ENCODE measurements around the gene CEP63. TPM values are rescaled to one million over a fixed set of nuclear protein-coding genes. Genes with fewer than 3 reads are reported as not detected.

The CEP63 gene
- polyA plus RNA-seq, 1 donor from 2014 or later = 14.1 TPM

DNA sequence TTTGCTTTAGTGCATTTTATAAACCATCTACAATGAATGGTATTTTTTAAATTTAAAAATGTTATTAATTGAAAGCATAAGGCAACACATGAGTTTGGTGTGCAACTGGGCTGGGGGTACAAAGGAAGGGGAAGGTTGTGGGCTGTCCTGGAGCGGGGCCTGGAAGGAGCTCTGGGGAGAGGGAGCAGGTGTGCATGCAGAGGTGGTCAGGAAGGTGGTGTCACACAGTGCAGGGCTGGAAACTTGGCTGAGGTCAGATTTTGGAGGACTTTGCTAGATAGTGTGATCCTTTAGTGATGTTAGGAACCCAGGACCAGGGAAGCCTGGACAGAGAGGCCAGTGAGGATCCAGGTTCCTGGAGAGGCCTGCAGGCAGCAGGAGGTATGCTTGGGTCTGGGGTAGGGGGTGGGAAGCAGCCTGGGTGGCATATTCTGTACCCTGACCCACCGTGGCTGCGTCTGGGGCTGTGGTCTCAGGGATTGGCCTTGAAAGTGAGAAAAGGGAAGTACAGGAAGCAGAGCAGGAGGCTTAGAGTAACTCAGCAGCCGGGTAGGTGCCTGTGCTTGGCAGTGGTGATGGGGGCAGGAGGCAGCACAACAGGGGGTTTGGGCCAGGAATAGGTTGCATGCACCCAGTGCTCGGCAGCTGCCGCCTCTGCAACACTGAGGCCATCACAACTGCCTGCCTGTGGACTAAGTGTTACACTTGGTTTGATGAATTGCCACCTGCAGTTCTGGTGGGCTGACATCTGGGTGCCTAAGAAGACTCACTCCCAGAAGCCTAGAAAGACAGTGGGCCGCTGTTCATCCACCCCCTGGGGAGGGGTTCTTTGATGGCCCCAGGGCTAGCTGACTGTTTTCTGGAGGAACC is 132.0 kb downstream of the CEP63 start:
- H3K4me2 ChIP-seq (ENCODE audit: low read length) = no peak overlapping the region
- H2AFZ ChIP-seq (ENCODE audit: low read depth, low read length) = no peak overlapping the region
- H3K9me3 ChIP-seq (ENCODE audit: low read length) = no peaks in the 10 kb centered on the region
- no peaks in the 10 kb centered on the region for H3F3A ChIP-seq (ENCODE audit: insufficient read depth, low read length, poor library complexity, severe bottlenecking)
- H3K36me3 ChIP-seq (ENCODE audit: insufficient read depth, low read length) = no peaks in the 10 kb centered on the region
- H3K9ac ChIP-seq (ENCODE audit: low read length) = no peak overlapping the region
- no peak overlapping the region for H3K4me3 ChIP-seq (ENCODE audit: low read length)
- no peaks in the 10 kb centered on the region for H3K27me3 ChIP-seq (ENCODE audit: insufficient read depth, low read depth, low read length)
- H3K79me2 ChIP-seq (replicated peaks; ENCODE audit: insufficient read depth, low read length) = no peaks in the 10 kb centered on the region
- no peak for TF ChIP-seq SMC3 (conservative IDR thresholded peaks at IDR 0.05; ENCODE audit: poor library complexity)
- no peak for TF ChIP-seq REST (IDR thresholded peaks at IDR 0.05; ENCODE audit: borderline replicate concordance)
- no peak for TF ChIP-seq EP300 (conservative IDR thresholded peaks at IDR 0.05; ENCODE audit: poor library complexity, severe bottlenecking)
- no peak for TF ChIP-seq CTCF (IDR thresholded peaks at IDR 0.05; ENCODE audit: poor library complexity, severe bottlenecking)
- no peak for TF ChIP-seq RAD21 (conservative IDR thresholded peaks at IDR 0.05)
- TF ChIP-seq POLR2AphosphoS5 (IDR thresholded peaks at IDR 0.05) = no peak
- TF ChIP-seq MXI1 (conservative IDR thresholded peaks at IDR 0.05; ENCODE audit: poor library complexity, severe bottlenecking) = no peak
- no peak for TF ChIP-seq EZH2 (IDR thresholded peaks at IDR 0.05; ENCODE audit: borderline replicate concordance, insufficient read depth, low read length, poor library complexity, severe bottlenecking)
- no peak for TF ChIP-seq TAF1 (IDR thresholded peaks at IDR 0.05; ENCODE audit: low read depth)
- no peaks in the 10 kb centered on the region for H4K20me1 ChIP-seq (ENCODE audit: insufficient read depth)
- H3K9me2 ChIP-seq (ENCODE audit: insufficient read depth, low read length) = no peaks in the 10 kb centered on the region
- H3K27ac ChIP-seq (ENCODE audit: low read length) = no peak overlapping the region

DNA sequence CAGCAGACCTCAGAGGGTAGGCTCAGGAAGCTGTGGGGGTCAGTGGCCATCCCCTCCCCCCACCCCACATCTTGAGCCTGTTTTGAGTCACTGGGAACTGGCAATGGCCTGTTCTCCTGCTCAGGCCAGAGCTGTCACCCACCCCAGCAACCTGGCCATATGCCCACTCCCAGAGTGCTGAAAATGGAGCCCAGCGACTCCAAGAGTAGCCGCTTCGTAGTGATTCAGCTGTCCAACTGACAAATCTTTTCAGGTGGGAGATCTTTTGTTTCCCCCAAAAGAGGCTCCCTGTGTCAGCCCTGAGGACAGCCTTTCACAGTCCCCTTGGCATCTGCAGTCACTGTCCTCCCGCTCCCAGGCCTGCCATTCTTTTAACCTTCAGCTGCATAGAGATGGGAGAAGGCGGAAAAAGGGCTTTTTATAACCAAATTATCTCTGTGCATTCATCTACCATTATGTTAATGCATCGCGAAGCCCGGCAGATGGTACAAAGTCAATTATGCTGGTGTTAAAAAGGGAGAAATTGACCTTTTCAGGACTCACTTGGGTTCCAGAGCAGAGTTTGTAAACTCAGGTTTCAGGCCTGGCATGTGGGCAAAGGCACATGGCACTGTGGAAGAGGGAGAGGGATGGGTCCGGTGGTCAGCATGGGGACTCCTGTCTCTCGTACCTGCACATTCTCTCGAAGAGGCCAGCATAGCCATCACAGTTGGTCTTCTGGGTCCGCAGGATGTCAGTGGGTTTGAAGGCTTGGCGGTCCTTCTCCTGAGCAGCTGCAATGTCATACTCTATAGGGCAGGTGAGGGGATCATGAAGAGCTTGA is 132.8 kb downstream of the CEP63 start:
- H3K9me3 ChIP-seq (ENCODE audit: low read length) = no peaks in the 10 kb centered on the region
- H3K27ac ChIP-seq (ENCODE audit: low read length) = no peak overlapping the region
- no peaks in the 10 kb centered on the region for H3K36me3 ChIP-seq (ENCODE audit: insufficient read depth, low read length)
- no peaks in the 10 kb centered on the region for H3K9me2 ChIP-seq (ENCODE audit: insufficient read depth, low read length)
- no peak overlapping the region for H2AFZ ChIP-seq (ENCODE audit: low read depth, low read length)
- H3K79me2 ChIP-seq (replicated peaks; ENCODE audit: insufficient read depth, low read length) = no peaks in the 10 kb centered on the region
- no peaks in the 10 kb centered on the region for H4K20me1 ChIP-seq (ENCODE audit: insufficient read depth)
- no peak overlapping the region for H3K4me3 ChIP-seq (ENCODE audit: low read length)
- TF ChIP-seq TAF1 (IDR thresholded peaks at IDR 0.05; ENCODE audit: low read depth) = no peak
- no peak for TF ChIP-seq REST (IDR thresholded peaks at IDR 0.05; ENCODE audit: borderline replicate concordance)
- no peak for TF ChIP-seq POLR2AphosphoS5 (IDR thresholded peaks at IDR 0.05)
- TF ChIP-seq CTCF (IDR thresholded peaks at IDR 0.05; ENCODE audit: poor library complexity, severe bottlenecking) = no peak
- TF ChIP-seq EP300 (conservative IDR thresholded peaks at IDR 0.05; ENCODE audit: poor library complexity, severe bottlenecking) = no peak
- no peak for TF ChIP-seq RAD21 (conservative IDR thresholded peaks at IDR 0.05)
- no peaks in the 10 kb centered on the region for H3K27me3 ChIP-seq (ENCODE audit: insufficient read depth, low read depth, low read length)
- H3F3A ChIP-seq (ENCODE audit: insufficient read depth, low read length, poor library complexity, severe bottlenecking) = no peaks in the 10 kb centered on the region
- no peak overlapping the region for H3K4me2 ChIP-seq (ENCODE audit: low read length)
- H3K9ac ChIP-seq (ENCODE audit: low read length) = no peak overlapping the region
